ENCODE data around the gene MAJIN.

The MAJIN gene

GRCh38 chr11:64891215-64891848 lies 80.6 kb downstream of the MAJIN start:
- DNase-seq, result no peak

DNA sequence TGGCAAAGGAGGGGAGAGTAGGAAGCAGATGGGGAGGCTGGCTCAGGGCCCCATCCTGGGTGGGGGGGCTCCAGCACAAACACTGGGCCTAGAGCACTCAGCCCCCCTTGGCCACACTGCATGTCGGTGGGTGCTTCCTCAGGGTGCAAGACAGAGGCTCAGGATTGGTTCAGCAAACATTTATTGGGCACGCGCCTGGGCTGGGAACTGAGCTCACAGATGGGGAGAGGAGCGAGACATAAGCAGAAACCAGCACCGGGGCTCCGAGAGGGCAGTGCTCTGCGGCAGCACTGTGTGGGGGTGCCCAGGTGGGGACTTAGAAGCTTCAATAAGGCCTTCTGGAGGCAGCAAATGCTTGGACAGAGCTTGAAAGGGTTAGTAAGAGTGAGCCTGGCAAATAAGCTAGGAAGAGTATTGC lies 81.4 kb downstream of the MAJIN start:
- DNase-seq, result no peak

- DNase-seq, result no peak
Measured at GRCh38 chr11:64888729-64889511, 83.0 kb downstream of the MAJIN start.

DNA sequence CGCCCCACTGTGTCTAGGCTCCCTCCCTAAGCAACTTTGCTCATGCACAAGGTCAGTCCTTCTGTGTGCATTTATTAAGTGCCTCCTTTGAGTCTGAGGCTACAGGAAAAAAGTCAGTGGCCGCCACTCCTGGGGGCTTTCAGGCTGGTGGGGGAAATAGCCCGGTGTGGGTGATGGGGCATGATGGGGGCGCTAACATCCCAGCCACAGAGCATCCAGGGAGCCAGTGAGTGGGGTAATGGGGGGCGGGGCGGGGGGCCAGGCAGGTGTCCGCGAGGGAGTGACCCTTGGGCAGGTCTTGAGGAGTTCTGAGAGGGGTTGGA lies 83.5 kb downstream of the MAJIN start:
- no peak for DNase-seq
